ENCODE results near the gene BPIFA3. TPM values are rescaled to one million over a fixed set of nuclear protein-coding genes. Genes with fewer than 3 reads are reported as not detected.

The BPIFA3 gene
- total and polyA plus RNA-seq, 7 experiments from 2014 or later = not detected

DNA sequence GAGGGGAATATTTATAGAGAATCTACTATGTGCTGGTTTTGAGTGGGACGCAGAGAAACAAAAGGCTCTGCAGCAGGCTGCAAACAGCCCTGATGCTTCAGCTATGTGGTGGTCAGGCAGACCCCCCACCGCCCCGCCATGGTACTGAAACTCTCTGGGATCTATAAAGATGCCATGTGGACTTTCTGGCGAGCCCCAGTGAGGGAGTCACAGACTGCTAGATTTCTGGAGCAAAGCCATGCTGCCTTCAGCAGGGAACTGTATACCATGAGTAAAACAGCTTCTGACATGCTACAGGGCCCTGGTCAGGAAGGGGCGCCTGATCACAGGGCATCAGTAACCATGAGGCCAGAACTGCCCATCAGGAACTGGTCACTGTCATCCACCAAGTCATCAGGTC, 46.6 kb downstream of the BPIFA3 start:
- Mint-ChIP-seq H3K9me3 (peaks cover 0 to 11% (median 0%) of the 10 kb centered on the region in 11 donors), H3K36me3 (peaks cover 0 to 3% (median 0%) of the 10 kb centered on the region in 5 donors), H3K27ac (no peak overlapping the region), H3K4me3 (no peak overlapping the region), H3K27me3 (peaks cover 19 to 35% (median 25%) of the 10 kb centered on the region in 5 donors), H3K4me1 (peaks cover 0 to 8% (median 0%) of the 10 kb centered on the region in 7 donors)
- Histone ChIP-seq H3K27ac (ENCODE audit: low read depth, low read length) (no peak overlapping the region), H3K9me3 (ENCODE audit: control insufficient read depth in 2 of 3, low read length in 3 of 3) (peaks cover 0 to 4% (median 0%) of the 10 kb centered on the region in 3 experiments), H3K27me3 (ENCODE audit: control insufficient read depth in 2 of 2, insufficient read depth in 2 of 2, low read length in 2 of 2) (no peaks in the 10 kb centered on the region), H3K4me1 (ENCODE audit: control insufficient read depth in 2 of 2, insufficient read depth in 2 of 2, low read length in 2 of 2) (no peaks in the 10 kb centered on the region), H3K36me3 (ENCODE audit: control insufficient read depth in 2 of 3, insufficient read depth in 3 of 3, low read length in 3 of 3) (no peaks in the 10 kb centered on the region), H3K4me3 (ENCODE audit: low read length) (no peak overlapping the region)
- intact Hi-C loops (cut with micrococcal nuclease) = no loop called here
- ATAC-seq (no peak), DNase-seq (no peak)
- CTCF ChIA-PET = no interaction called here
- POLR2A ChIA-PET = no interaction called here

DNA sequence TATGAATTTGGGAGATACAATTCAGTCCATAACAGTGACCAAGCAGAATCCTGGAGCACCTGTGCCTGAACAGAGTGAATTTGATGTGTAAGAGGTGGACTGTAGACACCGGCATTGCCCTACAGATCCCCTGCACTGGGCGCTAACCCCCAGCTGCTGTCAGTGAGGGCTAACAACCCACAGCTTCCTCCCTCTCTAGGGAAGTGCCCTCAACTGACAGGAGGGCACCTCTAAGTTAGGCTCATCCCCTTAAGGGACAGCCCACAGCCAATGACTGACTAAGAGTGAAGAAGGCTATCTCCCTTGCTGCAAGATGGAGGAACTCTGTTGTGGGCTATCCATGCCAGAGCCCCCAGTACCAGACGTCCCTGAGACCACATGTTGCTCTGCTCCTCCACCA, 50.5 kb downstream of the BPIFA3 start:
- H3K4me3 ChIP-seq (ENCODE audit: low read length) = no peak overlapping the region
- peaks cover 0 to 2% (median 0%) of the 10 kb centered on the region in 11 donors for H3K9me3 Mint-ChIP-seq
- ATAC-seq = peak; percentile 58

DNA sequence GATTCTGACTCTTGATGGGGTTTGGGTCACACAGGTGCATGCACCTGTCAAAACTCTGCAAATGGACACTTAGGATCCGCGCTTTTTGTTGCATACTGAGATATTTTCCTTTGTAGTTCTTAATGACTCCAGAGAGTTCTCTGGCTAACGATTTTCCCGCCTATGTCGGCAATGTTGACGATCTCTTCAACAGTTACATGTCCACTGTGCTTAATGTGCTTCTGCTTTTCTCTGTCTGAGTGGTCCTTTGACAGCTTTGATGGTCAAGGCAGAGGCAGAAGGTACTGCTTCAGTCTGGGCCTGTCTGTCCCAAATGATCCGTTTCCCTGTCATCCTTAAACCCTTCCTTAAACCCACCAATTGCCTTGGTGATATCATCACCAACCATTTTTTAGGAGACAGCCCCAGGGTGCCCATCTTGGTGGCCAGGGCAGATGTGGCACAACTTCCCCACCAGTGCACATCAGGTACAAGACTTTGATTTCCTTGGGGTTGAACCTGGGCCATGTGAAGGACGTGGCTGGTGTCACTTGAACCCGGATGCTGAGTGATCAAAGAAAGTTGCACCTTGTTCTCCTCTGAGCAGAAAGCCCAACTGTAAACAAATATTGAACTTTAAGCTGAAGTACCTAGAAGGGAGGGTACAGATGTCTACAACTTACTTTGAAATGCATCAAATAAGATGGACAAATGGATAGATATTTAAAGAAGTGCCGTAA, 55.2 kb downstream of the BPIFA3 start:
- ATAC-seq (no peak), DNase-seq (no peak)
- CTCF ChIA-PET = no interaction called here
- Mint-ChIP-seq H3K4me1 (peaks cover 0 to 4% (median 0%) of the 10 kb centered on the region in 7 donors), H3K27me3 (peaks cover 8 to 26% (median 14%) of the 10 kb centered on the region in 5 donors), H3K4me3 (no peak overlapping the region), H3K27ac (no peak overlapping the region), H3K9me3 (no peaks in the 10 kb centered on the region), H3K36me3 (no peaks in the 10 kb centered on the region)
- POLR2A ChIA-PET = no interaction called here
- Histone ChIP-seq H3K36me3 (ENCODE audit: control insufficient read depth in 2 of 3, insufficient read depth in 3 of 3, low read length in 3 of 3) (no peaks in the 10 kb centered on the region), H3K27ac (ENCODE audit: low read depth, low read length) (no peak overlapping the region), H3K27me3 (ENCODE audit: control insufficient read depth in 2 of 2, insufficient read depth in 2 of 2, low read length in 2 of 2) (no peaks in the 10 kb centered on the region), H3K4me1 (ENCODE audit: control insufficient read depth in 2 of 2, insufficient read depth in 2 of 2, low read length in 2 of 2) (no peaks in the 10 kb centered on the region), H3K9me3 (ENCODE audit: control insufficient read depth in 2 of 3, low read length in 3 of 3) (no peaks in the 10 kb centered on the region), H3K4me3 (ENCODE audit: low read length) (no peak overlapping the region)
- intact Hi-C loops (cut with micrococcal nuclease) = no loop called here

More for the DNA sequence above, 50.5 kb downstream of the BPIFA3 start:
- intact Hi-C loops (cut with micrococcal nuclease) = no loop called here
- CTCF ChIA-PET = no interaction called here
- Mint-ChIP-seq H3K27me3 (peaks cover 12 to 34% (median 14%) of the 10 kb centered on the region in 5 donors), H3K4me3 (no peak overlapping the region), H3K27ac (no peak overlapping the region), H3K4me1 (peaks cover 0 to 4% (median 0%) of the 10 kb centered on the region in 7 donors), H3K36me3 (no peaks in the 10 kb centered on the region)
- no peaks in the 10 kb centered on the region for H3K9me3 ChIP-seq (ENCODE audit: control insufficient read depth in 2 of 3, low read length in 3 of 3)
- POLR2A ChIA-PET = no interaction called here
- H3K27ac ChIP-seq (ENCODE audit: low read depth, low read length) = no peak overlapping the region
- no peaks in the 10 kb centered on the region for H3K27me3 ChIP-seq (ENCODE audit: control insufficient read depth in 2 of 2, insufficient read depth in 2 of 2, low read length in 2 of 2)
- H3K36me3 ChIP-seq (ENCODE audit: control insufficient read depth in 2 of 3, insufficient read depth in 3 of 3, low read length in 3 of 3) = no peaks in the 10 kb centered on the region
- no peaks in the 10 kb centered on the region for H3K4me1 ChIP-seq (ENCODE audit: control insufficient read depth in 2 of 2, insufficient read depth in 2 of 2, low read length in 2 of 2)
- no peak for DNase-seq

DNA sequence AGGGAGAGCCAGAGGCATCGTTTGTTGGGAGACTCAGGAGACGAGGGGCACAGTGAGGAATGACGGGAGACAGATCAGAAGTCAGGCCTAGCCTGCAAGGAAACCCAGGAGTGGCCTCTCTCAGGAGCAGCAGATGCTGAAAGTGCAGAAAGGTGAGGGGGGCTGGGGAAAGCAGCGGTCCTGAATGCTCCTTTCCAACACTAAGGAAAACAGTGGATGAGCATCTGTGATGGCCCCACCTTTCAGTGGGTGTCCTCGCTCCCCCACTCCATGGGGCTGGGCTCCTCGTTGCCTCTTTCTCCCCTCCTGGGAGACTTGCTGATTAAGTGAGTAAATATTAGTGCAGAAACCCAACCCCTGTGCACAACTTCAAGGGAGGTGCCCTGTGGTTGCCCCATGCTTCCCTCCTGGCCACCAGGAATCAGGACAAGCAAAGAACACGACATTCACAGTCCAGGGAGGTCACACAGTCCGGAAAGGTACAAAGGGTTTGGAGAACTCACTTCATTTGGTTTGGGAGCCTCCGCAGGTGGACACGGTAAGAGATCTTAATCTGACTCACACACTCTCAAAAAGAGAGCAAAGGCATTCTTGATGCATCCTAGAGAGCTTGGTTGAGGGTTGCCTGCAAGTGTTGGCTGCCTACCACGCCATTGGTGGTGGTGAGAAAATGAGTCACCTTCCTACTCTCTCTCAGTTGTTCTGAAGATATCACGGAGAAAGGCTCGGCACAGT, 56.1 kb downstream of the BPIFA3 start:
- DNase-seq = no peak
- Histone ChIP-seq H3K4me3 (ENCODE audit: low read length) (no peak overlapping the region), H3K9me3 (ENCODE audit: control insufficient read depth in 2 of 3, low read length in 3 of 3) (no peaks in the 10 kb centered on the region), H3K36me3 (ENCODE audit: control insufficient read depth in 2 of 3, insufficient read depth in 3 of 3, low read length in 3 of 3) (no peaks in the 10 kb centered on the region), H3K27me3 (ENCODE audit: control insufficient read depth in 2 of 2, insufficient read depth in 2 of 2, low read length in 2 of 2) (no peaks in the 10 kb centered on the region), H3K4me1 (ENCODE audit: control insufficient read depth in 2 of 2, insufficient read depth in 2 of 2, low read length in 2 of 2) (no peaks in the 10 kb centered on the region), H3K27ac (ENCODE audit: low read depth, low read length) (no peak overlapping the region)
- Mint-ChIP-seq H3K36me3 (no peaks in the 10 kb centered on the region), H3K4me1 (peaks cover 0 to 4% (median 0%) of the 10 kb centered on the region in 7 donors), H3K27me3 (peaks cover 0 to 24% (median 14%) of the 10 kb centered on the region in 5 donors), H3K27ac (no peak overlapping the region), H3K9me3 (no peaks in the 10 kb centered on the region), H3K4me3 (no peak overlapping the region)
- no peak for ATAC-seq
- CTCF ChIA-PET = no interaction called here
- intact Hi-C loops (cut with micrococcal nuclease) = no loop called here
- POLR2A ChIA-PET = no interaction called here

DNA sequence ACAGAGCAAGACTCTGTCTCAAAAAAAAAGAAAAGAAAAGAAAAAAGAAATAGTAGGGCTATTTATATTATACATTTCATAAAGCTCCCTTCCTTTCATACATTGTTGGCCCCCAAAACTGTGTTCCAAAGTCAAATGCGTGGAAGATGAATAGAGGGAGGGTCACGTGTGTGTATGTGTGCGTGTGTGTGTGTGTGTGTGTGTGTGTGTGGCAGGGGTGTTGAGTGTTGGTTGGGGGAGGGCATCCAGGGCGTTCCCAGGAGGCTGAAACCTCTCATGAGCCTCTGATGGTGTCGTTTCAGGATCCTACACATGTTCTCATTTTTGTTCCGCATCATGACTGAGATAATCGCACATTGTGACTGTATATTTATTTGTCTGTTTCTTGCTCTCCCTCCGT, 58.1 kb downstream of the BPIFA3 start:
- intact Hi-C loops (cut with micrococcal nuclease) = no loop called here
- no peaks in the 10 kb centered on the region for H3K36me3 Mint-ChIP-seq
- ChIA-PET POLR2A (no interaction called here), CTCF (no interaction called here)
- H3K27ac Mint-ChIP-seq = no peak overlapping the region
- H3K9me3 Mint-ChIP-seq = peaks cover 0 to 2% (median 0%) of the 10 kb centered on the region in 11 donors
- H3K36me3 ChIP-seq (ENCODE audit: control insufficient read depth in 2 of 3, insufficient read depth in 3 of 3, low read length in 3 of 3) = no peaks in the 10 kb centered on the region
- H3K4me1 Mint-ChIP-seq = peaks cover 0 to 2% (median 0%) of the 10 kb centered on the region in 7 donors
- no peak for DNase-seq
- H3K4me3 Mint-ChIP-seq = no peak overlapping the region
- no peak overlapping the region for H3K27ac ChIP-seq (ENCODE audit: low read depth, low read length)
- H3K9me3 ChIP-seq (ENCODE audit: control insufficient read depth in 2 of 3, low read length in 3 of 3) = no peaks in the 10 kb centered on the region
- H3K27me3 ChIP-seq (ENCODE audit: control insufficient read depth in 2 of 2, insufficient read depth in 2 of 2, low read length in 2 of 2) = no peaks in the 10 kb centered on the region
- no peak overlapping the region for H3K4me3 ChIP-seq (ENCODE audit: low read length)
- ATAC-seq = no peak
- H3K27me3 Mint-ChIP-seq = peaks cover 0 to 24% (median 4%) of the 10 kb centered on the region in 5 donors
- no peaks in the 10 kb centered on the region for H3K4me1 ChIP-seq (ENCODE audit: control insufficient read depth in 2 of 2, insufficient read depth in 2 of 2, low read length in 2 of 2)

DNA sequence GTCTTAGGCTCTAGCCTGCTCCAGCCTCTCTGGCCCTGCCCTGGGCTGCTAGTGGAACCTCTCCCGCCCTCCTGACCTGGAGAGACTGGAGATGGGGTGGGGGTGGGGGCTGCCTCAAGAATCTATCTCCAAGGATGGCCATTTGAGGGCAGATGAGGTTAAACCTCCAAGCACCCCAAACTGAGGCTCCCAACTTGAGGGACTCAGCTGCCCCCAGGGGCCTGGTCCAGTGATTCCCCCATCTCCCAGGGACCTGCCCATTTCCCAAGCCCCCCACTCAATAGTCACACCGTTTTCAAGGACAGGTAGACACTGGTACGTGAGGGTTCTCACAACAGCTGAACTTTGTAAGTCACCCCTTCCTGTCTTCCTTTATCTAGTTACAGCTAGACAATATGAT, 58.7 kb downstream of the BPIFA3 start:
- ChIA-PET POLR2A (no interaction called here), CTCF (no interaction called here)
- Mint-ChIP-seq H3K27me3 (peaks cover 0 to 22% (median 0%) of the 10 kb centered on the region in 5 donors), H3K4me1 (no peaks in the 10 kb centered on the region), H3K4me3 (no peak overlapping the region), H3K36me3 (no peaks in the 10 kb centered on the region), H3K27ac (no peak overlapping the region), H3K9me3 (peaks cover 0 to 2% (median 0%) of the 10 kb centered on the region in 11 donors)
- Histone ChIP-seq H3K27me3 (ENCODE audit: control insufficient read depth in 2 of 2, insufficient read depth in 2 of 2, low read length in 2 of 2) (no peaks in the 10 kb centered on the region), H3K27ac (ENCODE audit: low read depth, low read length) (no peak overlapping the region), H3K9me3 (ENCODE audit: control insufficient read depth in 2 of 3, low read length in 3 of 3) (no peaks in the 10 kb centered on the region), H3K4me3 (ENCODE audit: low read length) (no peak overlapping the region), H3K4me1 (ENCODE audit: control insufficient read depth in 2 of 2, insufficient read depth in 2 of 2, low read length in 2 of 2) (no peaks in the 10 kb centered on the region), H3K36me3 (ENCODE audit: control insufficient read depth in 2 of 3, insufficient read depth in 3 of 3, low read length in 3 of 3) (no peaks in the 10 kb centered on the region)
- intact Hi-C loops (cut with micrococcal nuclease) = no loop called here
- DNase-seq (no peak), ATAC-seq (no peak)
